AG04450 (cell line): ENCODE results near the gene CCNT1. TPM values are rescaled to one million over a fixed set of nuclear protein-coding genes. Genes with fewer than 3 reads are reported as not detected.
"Not testable (repeated sequence)": the region's sequence is repeated elsewhere in the genome, so short reads cannot be mapped to it uniquely, and the experiment has no call there.

Experiments used
- CTCF ChIA-PET: fragments of 300-600, 350-600 bp; formaldehyde crosslinking; extraction: SDS; loops from one replicate; lab custom pipeline; 2022; ENCODE audit warnings: antibody characterized with exemption, inconsistent platforms; lab: Charles Lee
- POLR2A ChIA-PET: fragments of 350-600 bp; formaldehyde crosslinking; extraction: SDS; loops from one replicate; lab custom pipeline; 2021; ENCODE audit warnings: antibody characterized with exemption, inconsistent platforms; lab: Yijun Ruan, JAX
- DNase-seq: peaks from one replicate; pipeline ENCODE4 v3.0.0-alpha.2; 2011; ENCODE audit warnings: low read depth, low spot score
- H3K27ac ChIP-seq: one replicate; pipeline ENCODE4 v1.5.1; 2012; ENCODE audit warnings: low read depth, low read length, control low read depth
- H3K27me3 ChIP-seq: one replicate; pipeline ENCODE4 v1.6.0; 2012; ENCODE audit warnings: low read length; ENCODE audit not compliant: control insufficient read depth, insufficient read depth
- H3K4me3 ChIP-seq: 2 replicates; pipeline ENCODE4 v1.5.1; 2011; ENCODE audit warnings: mild to moderate bottlenecking, low read depth, low read length, control low read depth
- H3K9me3 ChIP-seq: 2 replicates; pipeline ENCODE4 v1.5.1; 2012; ENCODE audit warnings: low read length; ENCODE audit not compliant: control insufficient read depth, insufficient read depth
- polyA plus RNA-seq: library from polyadenylated mRNA; depleted of rRNA; stranded (reverse); fragments of >200 nt; gene quantifications from 2 replicates; pipeline ENCODE4 v1.2.3, GENCODE V29; 2011
- TF ChIP-seq, protein P1 (sequence below): IDR thresholded peaks from 2 replicates; pipeline ENCODE4 v1.5.1; 2011; ENCODE audit warnings: low read depth, low read length, control low read depth, inconsistent platforms

Gene CCNT1
- polyA plus RNA-seq, 1 experiment: 30.8 TPM

- no peak for DNase-seq
- H3K27me3 ChIP-seq: no peaks in the 10 kb centered on the region
- TF ChIP-seq, protein P1, sequence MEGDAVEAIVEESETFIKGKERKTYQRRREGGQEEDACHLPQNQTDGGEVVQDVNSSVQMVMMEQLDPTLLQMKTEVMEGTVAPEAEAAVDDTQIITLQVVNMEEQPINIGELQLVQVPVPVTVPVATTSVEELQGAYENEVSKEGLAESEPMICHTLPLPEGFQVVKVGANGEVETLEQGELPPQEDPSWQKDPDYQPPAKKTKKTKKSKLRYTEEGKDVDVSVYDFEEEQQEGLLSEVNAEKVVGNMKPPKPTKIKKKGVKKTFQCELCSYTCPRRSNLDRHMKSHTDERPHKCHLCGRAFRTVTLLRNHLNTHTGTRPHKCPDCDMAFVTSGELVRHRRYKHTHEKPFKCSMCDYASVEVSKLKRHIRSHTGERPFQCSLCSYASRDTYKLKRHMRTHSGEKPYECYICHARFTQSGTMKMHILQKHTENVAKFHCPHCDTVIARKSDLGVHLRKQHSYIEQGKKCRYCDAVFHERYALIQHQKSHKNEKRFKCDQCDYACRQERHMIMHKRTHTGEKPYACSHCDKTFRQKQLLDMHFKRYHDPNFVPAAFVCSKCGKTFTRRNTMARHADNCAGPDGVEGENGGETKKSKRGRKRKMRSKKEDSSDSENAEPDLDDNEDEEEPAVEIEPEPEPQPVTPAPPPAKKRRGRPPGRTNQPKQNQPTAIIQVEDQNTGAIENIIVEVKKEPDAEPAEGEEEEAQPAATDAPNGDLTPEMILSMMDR: no peak
- ChIA-PET CTCF (interaction anchor here (0.7 kb wide), 1 partner anchor 82 kb away, joined by 3 read pairs; no protein-coding TSS in a partner anchor), POLR2A (interaction anchor here (0.6 to 0.8 kb wide), 2 partner anchors 10 to 33 kb away, joined by 3 to 4 read pairs; partner anchors contain the start of gene KANSL2)
- H3K9me3 ChIP-seq: no peaks in the 10 kb centered on the region
- no peak overlapping the region for H3K27ac ChIP-seq
- H3K4me3 ChIP-seq: no peak overlapping the region
Observed at GRCh38 chr12:48671231-48671856, 45.2 kb downstream of the CCNT1 start.

GRCh38 chr12:48668996-48669395, 47.5 kb downstream of the CCNT1 start:
- ChIA-PET POLR2A (no interaction called here), CTCF (no interaction called here)
- TF ChIP-seq, protein P1: no peak

DNA sequence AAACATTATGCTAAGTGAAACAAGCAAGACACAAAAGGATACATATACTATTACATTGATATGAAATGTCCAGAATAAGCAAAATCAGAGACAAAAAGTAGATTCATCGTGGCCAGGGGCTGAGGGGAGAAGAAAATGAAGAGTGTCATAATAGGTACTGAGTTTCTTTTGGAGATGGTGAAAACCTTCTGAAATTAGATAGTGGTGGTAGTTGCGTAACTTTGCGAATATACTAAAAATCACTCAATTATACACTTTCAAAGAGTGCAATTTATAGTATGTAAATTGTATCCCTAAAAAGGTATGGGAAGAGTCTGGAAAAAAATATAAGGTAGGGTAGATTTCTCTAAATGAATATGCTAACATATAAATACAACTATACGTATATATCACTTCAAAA, 56.6 kb downstream of the CCNT1 start:
- no peaks in the 10 kb centered on the region for H3K9me3 ChIP-seq
- no peak for DNase-seq
- ChIA-PET POLR2A (interaction anchor here (0.7 kb wide), 1 partner anchor 510 kb away, joined by 3 read pairs; no protein-coding TSS in a partner anchor), CTCF (no interaction called here)
- H3K27me3 ChIP-seq: no peaks in the 10 kb centered on the region
- no peak overlapping the region for H3K27ac ChIP-seq
- H3K4me3 ChIP-seq: no peak overlapping the region
- TF ChIP-seq, protein P1: no peak

More at GRCh38 chr12:48668996-48669395, 47.5 kb downstream of the CCNT1 start:
- H3K4me3 ChIP-seq: no peak overlapping the region
- DNase-seq: no peak
- H3K9me3 ChIP-seq: no peaks in the 10 kb centered on the region
- H3K27ac ChIP-seq: no peak overlapping the region
- H3K27me3 ChIP-seq: no peaks in the 10 kb centered on the region

- TF ChIP-seq, protein P1: no peak
- ChIA-PET CTCF (no interaction called here), POLR2A (interaction anchor here (0.7 kb wide), 1 partner anchor 31 kb away, joined by 9 read pairs; the partner anchor contains the start of gene KANSL2)
- Histone ChIP-seq H3K9me3 (no peaks in the 10 kb centered on the region), H3K4me3 (no peak overlapping the region), H3K27ac (peak overlapping the region; percentile 25), H3K27me3 (no peaks in the 10 kb centered on the region)
- DNase-seq: no peak
Observed at GRCh38 chr12:48651681-48652080, 64.8 kb downstream of the CCNT1 start.

- POLR2A ChIA-PET, CTCF ChIA-PET: not testable (repeated sequence)
Observed at GRCh38 chr12:48645354-48645753, 71.2 kb downstream of the CCNT1 start.

More at GRCh38 chr12:48645354-48645753, 71.2 kb downstream of the CCNT1 start:
- H3K4me3 ChIP-seq, H3K27me3 ChIP-seq, DNase-seq, H3K27ac ChIP-seq: not testable (repeated sequence)
- peaks cover 12% of the 10 kb centered on the region for H3K9me3 ChIP-seq
